ENCODE data around the gene DLK1.

DNA sequence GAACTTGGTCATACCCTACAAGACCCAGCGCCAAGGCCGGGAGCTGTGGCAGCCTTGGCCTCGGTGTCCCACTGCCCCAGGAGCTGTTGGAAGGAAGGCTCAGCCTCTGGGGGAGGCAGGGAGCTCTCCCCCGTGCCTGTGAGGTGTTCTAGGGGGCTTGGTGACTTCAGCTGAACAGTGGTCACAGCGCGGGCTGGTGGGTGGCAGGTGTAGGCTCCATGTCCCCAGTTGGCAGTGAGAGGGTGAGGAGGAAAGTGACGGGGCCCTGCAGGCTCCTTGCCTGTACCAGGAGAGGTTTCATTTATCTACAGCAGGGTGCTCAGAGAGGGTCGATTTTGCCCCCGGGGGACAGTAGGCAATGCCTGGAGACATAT is 47.5 kb downstream of the DLK1 start:
- TF ChIP-seq, protein P1, sequence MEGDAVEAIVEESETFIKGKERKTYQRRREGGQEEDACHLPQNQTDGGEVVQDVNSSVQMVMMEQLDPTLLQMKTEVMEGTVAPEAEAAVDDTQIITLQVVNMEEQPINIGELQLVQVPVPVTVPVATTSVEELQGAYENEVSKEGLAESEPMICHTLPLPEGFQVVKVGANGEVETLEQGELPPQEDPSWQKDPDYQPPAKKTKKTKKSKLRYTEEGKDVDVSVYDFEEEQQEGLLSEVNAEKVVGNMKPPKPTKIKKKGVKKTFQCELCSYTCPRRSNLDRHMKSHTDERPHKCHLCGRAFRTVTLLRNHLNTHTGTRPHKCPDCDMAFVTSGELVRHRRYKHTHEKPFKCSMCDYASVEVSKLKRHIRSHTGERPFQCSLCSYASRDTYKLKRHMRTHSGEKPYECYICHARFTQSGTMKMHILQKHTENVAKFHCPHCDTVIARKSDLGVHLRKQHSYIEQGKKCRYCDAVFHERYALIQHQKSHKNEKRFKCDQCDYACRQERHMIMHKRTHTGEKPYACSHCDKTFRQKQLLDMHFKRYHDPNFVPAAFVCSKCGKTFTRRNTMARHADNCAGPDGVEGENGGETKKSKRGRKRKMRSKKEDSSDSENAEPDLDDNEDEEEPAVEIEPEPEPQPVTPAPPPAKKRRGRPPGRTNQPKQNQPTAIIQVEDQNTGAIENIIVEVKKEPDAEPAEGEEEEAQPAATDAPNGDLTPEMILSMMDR (IDR thresholded peaks at IDR 0.05) = no peak
- TF ChIP-seq, protein P2, sequence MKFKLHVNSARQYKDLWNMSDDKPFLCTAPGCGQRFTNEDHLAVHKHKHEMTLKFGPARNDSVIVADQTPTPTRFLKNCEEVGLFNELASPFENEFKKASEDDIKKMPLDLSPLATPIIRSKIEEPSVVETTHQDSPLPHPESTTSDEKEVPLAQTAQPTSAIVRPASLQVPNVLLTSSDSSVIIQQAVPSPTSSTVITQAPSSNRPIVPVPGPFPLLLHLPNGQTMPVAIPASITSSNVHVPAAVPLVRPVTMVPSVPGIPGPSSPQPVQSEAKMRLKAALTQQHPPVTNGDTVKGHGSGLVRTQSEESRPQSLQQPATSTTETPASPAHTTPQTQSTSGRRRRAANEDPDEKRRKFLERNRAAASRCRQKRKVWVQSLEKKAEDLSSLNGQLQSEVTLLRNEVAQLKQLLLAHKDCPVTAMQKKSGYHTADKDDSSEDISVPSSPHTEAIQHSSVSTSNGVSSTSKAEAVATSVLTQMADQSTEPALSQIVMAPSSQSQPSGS (CRISPR knock-in tag; IDR thresholded peaks at IDR 0.05; ENCODE audit: borderline replicate concordance, low read depth) = no peak
- no peak for TF ChIP-seq JUN (CRISPR knock-in tag; IDR thresholded peaks at IDR 0.05)
- no peak for TF ChIP-seq ZNF138 (CRISPR knock-in tag; conservative IDR thresholded peaks at IDR 0.05)
- TF ChIP-seq ATF1 (CRISPR knock-in tag; IDR thresholded peaks at IDR 0.05) = no peak
- TF ChIP-seq ESRRA (CRISPR knock-in tag; IDR thresholded peaks at IDR 0.05; ENCODE audit: borderline replicate concordance) = no peak
